Effector CD8-positive, alpha-beta T cell (primary cell): ENCODE data around the gene INTS13.
"Not testable (repeated sequence)": the region's sequence is repeated elsewhere in the genome, so short reads cannot be mapped to it uniquely, and the experiment has no call there.

ENCODE experiments used
- DNase-seq: peaks from one replicate; lab custom pipeline; 2025; lab: John Stamatoyannopoulos, UW

INTS13 gene

GRCh38 chr12:26870491-26871419, 67.0 kb downstream of the INTS13 start:
- DNase-seq, result no peak

- DNase-seq, result no peak
Observed at GRCh38 chr12:26869908-26870459, 67.8 kb downstream of the INTS13 start.

- no peak for DNase-seq
Observed at GRCh38 chr12:26869104-26869494, 68.7 kb downstream of the INTS13 start.

- DNase-seq, result no peak
Observed at GRCh38 chr12:26868447-26869103, 69.2 kb downstream of the INTS13 start.

GRCh38 chr12:26867080-26867479, 70.7 kb downstream of the INTS13 start:
- no peak for DNase-seq

- DNase-seq, result no peak
Observed at GRCh38 chr12:26863515-26863914, 74.3 kb downstream of the INTS13 start.

GRCh38 chr12:26862787-26863186, 75.0 kb downstream of the INTS13 start:
- not testable (repeated sequence) for DNase-seq

GRCh38 chr12:26861690-26862089, 76.1 kb downstream of the INTS13 start:
- DNase-seq, result no peak

GRCh38 chr12:26857465-26858176, 80.2 kb downstream of the INTS13 start:
- DNase-seq, result no peak

- no peak for DNase-seq
Observed at GRCh38 chr12:26855337-26855736, 82.4 kb downstream of the INTS13 start.
